GM12878 (cell line): ENCODE measurements around the gene ZNF566. TPM values are rescaled to one million over a fixed set of nuclear protein-coding genes. Genes with fewer than 3 reads are reported as not detected.
A peak's percentile ranks its signal among the peaks of the same experiment; 100 is the strongest.

Experiments
- ATF7 ChIP-seq: fragments of 450-650 bp; IDR thresholded peaks from 2 replicates; pipeline ENCODE4 v1.6.1; 2016; ENCODE audit warnings: low read depth, mild to moderate bottlenecking
- BRCA1 ChIP-seq: IDR thresholded peaks from 2 replicates; pipeline ENCODE4 v1.6.1; 2011; ENCODE audit warnings: low read depth, low read length, improper control_type of control experiment
- CBFB ChIP-seq: IDR thresholded peaks from 2 replicates; pipeline ENCODE4 v1.6.1; 2016; ENCODE audit warnings: antibody characterized with exemption, low read depth
- CHD2 ChIP-seq: IDR thresholded peaks from 2 replicates; pipeline ENCODE4 v1.6.1; 2011; ENCODE audit warnings: low read depth, low read length, improper control_type of control experiment, borderline replicate concordance
- EP300 ChIP-seq, 2 experiments: fragments of 150-350 bp in 1 of 2; IDR thresholded peaks; 2 replicates each; pipeline ENCODE4 v1.6.1; 2011 to 2012; ENCODE audit warnings: low read depth in 2 of 2, low read length in 2 of 2, borderline replicate concordance in 1 of 2, improper control_type of control experiment in 1 of 2, inconsistent platforms in 1 of 2; ENCODE audit not compliant: control insufficient read depth in 1 of 2
- ESRRA ChIP-seq: IDR thresholded peaks from 2 replicates; pipeline ENCODE4 v1.6.1; 2012; ENCODE audit warnings: mild to moderate bottlenecking, low read length, improper control_type of control experiment
- JUNB ChIP-seq: IDR thresholded peaks from 2 replicates; pipeline ENCODE4 v1.6.1; 2016; ENCODE audit warnings: antibody characterized with exemption, mild to moderate bottlenecking
- NBN ChIP-seq: fragments of 450-650 bp; IDR thresholded peaks from 2 replicates; pipeline ENCODE4 v1.6.1; 2016
- NFXL1 ChIP-seq: fragments of 450-650 bp; IDR thresholded peaks from 2 replicates; pipeline ENCODE4 v1.6.1; 2017; ENCODE audit warnings: antibody characterized with exemption, mild to moderate bottlenecking, borderline replicate concordance
- PAX5 ChIP-seq: IDR thresholded peaks from 2 replicates; pipeline ENCODE4 v1.6.1; 2011; ENCODE audit warnings: low read depth, low read length, borderline replicate concordance
- POLR2AphosphoS5 ChIP-seq: IDR thresholded peaks from 2 replicates; pipeline ENCODE4 v1.6.1; 2011; ENCODE audit warnings: mild to moderate bottlenecking, low read length, inconsistent platforms
- RCOR1 ChIP-seq: conservative IDR thresholded peaks from 2 replicates; pipeline ENCODE4 v1.6.1; 2012; ENCODE audit warnings: low read depth, low read length, improper control_type of control experiment
- RFX5 ChIP-seq: IDR thresholded peaks from 2 replicates; pipeline ENCODE4 v1.6.1; 2011; ENCODE audit warnings: low read depth, low read length, improper control_type of control experiment
- SMAD1 ChIP-seq: fragments of 450-650 bp; IDR thresholded peaks from 2 replicates; pipeline ENCODE4 v1.6.1; 2018; ENCODE audit warnings: mild to moderate bottlenecking, low read depth; ENCODE audit not compliant: partially characterized antibody
- SMAD5 ChIP-seq: IDR thresholded peaks from 2 replicates; pipeline ENCODE4 v1.6.1; 2016; ENCODE audit warnings: antibody characterized with exemption, low read depth
- STAT1 ChIP-seq: fragments of 450-650 bp; conservative IDR thresholded peaks from 2 replicates; pipeline ENCODE4 v1.6.1; 2014; ENCODE audit warnings: antibody characterized with exemption, mild to moderate bottlenecking
- TCF12 ChIP-seq: IDR thresholded peaks from 2 replicates; pipeline ENCODE4 v1.6.1; 2011; ENCODE audit warnings: low read depth, mild to moderate bottlenecking, low read length
- TCF3 ChIP-seq: IDR thresholded peaks from 2 replicates; pipeline ENCODE4 v1.6.1; 2012; ENCODE audit warnings: low read depth, mild to moderate bottlenecking, low read length, borderline replicate concordance; ENCODE audit not compliant: insufficient read depth
- polyA plus RNA-seq, 11 experiments: library from polyadenylated mRNA; depleted of rRNA in 4 of 11; unstranded in 6 of 11; stranded (reverse) in 5 of 11; fragments of >200 nt; fragmentation: Nextera tagmentation in 4 of 11; fragmentation: Illumina TruSeq in 1 of 11; extraction: Ambion mirVana in 4 of 11; extraction: Trizol in 1 of 11; gene quantifications; 1 replicate in 1 of 11; 2 replicates in 10 of 11; pipeline versions ENCODE4 v1.2.1 to v1.2.3, GENCODE V29; 2011 to 2016; ENCODE audit warnings: inconsistent platforms in 2 of 11, missing spikeins in 2 of 11, low read depth in 1 of 11
- total RNA-seq, 4 experiments: library from RNA; depleted of rRNA in 3 of 4; stranded (reverse); fragments of >200 nt in 3 of 4; fragmentation: Illumina TruSeq in 1 of 4; extraction: Trizol in 1 of 4; gene quantifications; 2 replicates each; pipeline versions ENCODE4 v1.2.1 to v1.2.3, GENCODE V29; 2013 to 2021
- TF ChIP-seq, protein P1 (sequence below): IDR thresholded peaks from 2 replicates; pipeline ENCODE4 v1.6.1; 2012; ENCODE audit warnings: low read depth, low read length, improper control_type of control experiment
- TF ChIP-seq, protein P2 (sequence below): fragments of 450-650 bp; IDR thresholded peaks from 2 replicates; pipeline ENCODE4 v1.6.1; 2016; ENCODE audit warnings: mild to moderate bottlenecking
- TF ChIP-seq, protein P3 (sequence below): IDR thresholded peaks from 2 replicates; pipeline ENCODE4 v1.6.1; 2012; ENCODE audit warnings: low read depth, low read length, improper control_type of control experiment
- TF ChIP-seq, protein P4 (sequence below): fragments of 450-650 bp; IDR thresholded peaks from 2 replicates; pipeline ENCODE4 v1.6.1; 2014; ENCODE audit warnings: mild to moderate bottlenecking
- TF ChIP-seq, protein P5 (sequence below): fragments of 450-650 bp; formaldehyde crosslinking; IDR thresholded peaks from 2 replicates; pipeline ENCODE4 v1.4.0; 2020; ENCODE audit warnings: mild to moderate bottlenecking, moderate library complexity

Gene ZNF566
- total and polyA plus RNA-seq, 10 of the 15 experiments (the other 5 are each of a cell fraction or from before 2014, with no cell fraction given), result 2.5 to 5.8 (median 3.9) TPM

DNA sequence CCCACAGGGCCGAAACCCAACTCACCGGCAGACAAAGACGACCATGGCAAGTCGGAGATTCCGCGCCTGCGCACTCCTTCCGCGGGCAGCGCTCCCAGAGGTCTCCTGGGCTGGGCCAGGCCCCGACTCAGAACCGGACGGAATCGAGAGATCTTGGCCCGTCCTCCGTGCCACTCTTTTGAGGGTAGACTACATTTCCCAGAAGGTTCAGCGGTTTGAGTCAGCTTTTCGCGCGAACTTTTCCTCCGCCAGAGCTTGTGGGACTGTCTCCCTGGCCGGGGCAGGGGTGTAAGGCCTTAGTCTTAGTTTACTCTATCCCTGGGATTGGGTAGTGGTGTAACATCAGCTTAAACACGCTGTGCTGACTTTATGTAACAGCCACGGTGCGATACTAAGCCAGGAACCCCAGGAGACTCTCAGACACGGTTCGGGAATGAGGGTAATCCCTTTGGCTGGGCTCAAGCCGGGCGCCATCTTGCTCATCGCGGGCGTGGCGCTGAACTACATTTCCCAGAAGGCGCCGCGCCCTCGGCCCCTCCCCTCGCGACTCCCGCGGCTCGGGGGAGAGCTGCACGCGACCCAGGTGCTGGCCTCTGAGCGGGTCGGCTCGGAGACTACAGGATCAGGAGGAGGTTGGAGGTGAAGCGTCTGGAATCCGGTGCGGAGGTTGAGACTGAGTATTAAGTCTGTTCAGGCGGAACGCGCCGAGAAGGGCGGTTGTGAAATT lies 39.0 kb upstream of the ZNF566 start, which contains the start of gene ZNF260 (continued):
- TF ChIP-seq, protein P1, sequence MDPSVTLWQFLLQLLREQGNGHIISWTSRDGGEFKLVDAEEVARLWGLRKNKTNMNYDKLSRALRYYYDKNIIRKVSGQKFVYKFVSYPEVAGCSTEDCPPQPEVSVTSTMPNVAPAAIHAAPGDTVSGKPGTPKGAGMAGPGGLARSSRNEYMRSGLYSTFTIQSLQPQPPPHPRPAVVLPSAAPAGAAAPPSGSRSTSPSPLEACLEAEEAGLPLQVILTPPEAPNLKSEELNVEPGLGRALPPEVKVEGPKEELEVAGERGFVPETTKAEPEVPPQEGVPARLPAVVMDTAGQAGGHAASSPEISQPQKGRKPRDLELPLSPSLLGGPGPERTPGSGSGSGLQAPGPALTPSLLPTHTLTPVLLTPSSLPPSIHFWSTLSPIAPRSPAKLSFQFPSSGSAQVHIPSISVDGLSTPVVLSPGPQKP, result 0 out of 2 replicates have a peak, but pooled peaks have one; percentile 16
- TF ChIP-seq, protein P2, sequence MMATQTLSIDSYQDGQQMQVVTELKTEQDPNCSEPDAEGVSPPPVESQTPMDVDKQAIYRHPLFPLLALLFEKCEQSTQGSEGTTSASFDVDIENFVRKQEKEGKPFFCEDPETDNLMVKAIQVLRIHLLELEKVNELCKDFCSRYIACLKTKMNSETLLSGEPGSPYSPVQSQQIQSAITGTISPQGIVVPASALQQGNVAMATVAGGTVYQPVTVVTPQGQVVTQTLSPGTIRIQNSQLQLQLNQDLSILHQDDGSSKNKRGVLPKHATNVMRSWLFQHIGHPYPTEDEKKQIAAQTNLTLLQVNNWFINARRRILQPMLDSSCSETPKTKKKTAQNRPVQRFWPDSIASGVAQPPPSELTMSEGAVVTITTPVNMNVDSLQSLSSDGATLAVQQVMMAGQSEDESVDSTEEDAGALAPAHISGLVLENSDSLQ, result peak; percentile 67
- TF ChIP-seq STAT1, result no peak
- TF ChIP-seq CHD2, result peak; percentile 49
- TF ChIP-seq EP300 (IDR thresholded peaks at IDR 0.05; ENCODE audit: borderline replicate concordance in 1 of 2, control insufficient read depth in 1 of 2, low read depth in 2 of 2, low read length in 2 of 2), result peak in 1 of 2 experiments; percentile 18; a peak in 1 of 4 replicates
- TF ChIP-seq TCF12, result no peak
- TF ChIP-seq RFX5, result no peak
- TF ChIP-seq JUNB, result no peak
- no peak for TF ChIP-seq RCOR1
- TF ChIP-seq, protein P3, sequence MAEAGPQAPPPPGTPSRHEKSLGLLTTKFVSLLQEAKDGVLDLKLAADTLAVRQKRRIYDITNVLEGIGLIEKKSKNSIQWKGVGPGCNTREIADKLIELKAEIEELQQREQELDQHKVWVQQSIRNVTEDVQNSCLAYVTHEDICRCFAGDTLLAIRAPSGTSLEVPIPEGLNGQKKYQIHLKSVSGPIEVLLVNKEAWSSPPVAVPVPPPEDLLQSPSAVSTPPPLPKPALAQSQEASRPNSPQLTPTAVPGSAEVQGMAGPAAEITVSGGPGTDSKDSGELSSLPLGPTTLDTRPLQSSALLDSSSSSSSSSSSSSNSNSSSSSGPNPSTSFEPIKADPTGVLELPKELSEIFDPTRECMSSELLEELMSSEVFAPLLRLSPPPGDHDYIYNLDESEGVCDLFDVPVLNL, result 0 out of 2 replicates have a peak, but pooled peaks have one; percentile 45
- no peak for TF ChIP-seq SMAD1
- no peak for TF ChIP-seq PAX5
- TF ChIP-seq, protein P4, sequence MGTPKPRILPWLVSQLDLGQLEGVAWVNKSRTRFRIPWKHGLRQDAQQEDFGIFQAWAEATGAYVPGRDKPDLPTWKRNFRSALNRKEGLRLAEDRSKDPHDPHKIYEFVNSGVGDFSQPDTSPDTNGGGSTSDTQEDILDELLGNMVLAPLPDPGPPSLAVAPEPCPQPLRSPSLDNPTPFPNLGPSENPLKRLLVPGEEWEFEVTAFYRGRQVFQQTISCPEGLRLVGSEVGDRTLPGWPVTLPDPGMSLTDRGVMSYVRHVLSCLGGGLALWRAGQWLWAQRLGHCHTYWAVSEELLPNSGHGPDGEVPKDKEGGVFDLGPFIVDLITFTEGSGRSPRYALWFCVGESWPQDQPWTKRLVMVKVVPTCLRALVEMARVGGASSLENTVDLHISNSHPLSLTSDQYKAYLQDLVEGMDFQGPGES, result no peak
- no peak for TF ChIP-seq NFXL1
- TF ChIP-seq ATF7, result no peak
- peak; percentile 88 for TF ChIP-seq SMAD5
- TF ChIP-seq NBN, result peak; percentile 59
- TF ChIP-seq ESRRA, result no peak
- TF ChIP-seq CBFB, result no peak
- TF ChIP-seq, protein P5, sequence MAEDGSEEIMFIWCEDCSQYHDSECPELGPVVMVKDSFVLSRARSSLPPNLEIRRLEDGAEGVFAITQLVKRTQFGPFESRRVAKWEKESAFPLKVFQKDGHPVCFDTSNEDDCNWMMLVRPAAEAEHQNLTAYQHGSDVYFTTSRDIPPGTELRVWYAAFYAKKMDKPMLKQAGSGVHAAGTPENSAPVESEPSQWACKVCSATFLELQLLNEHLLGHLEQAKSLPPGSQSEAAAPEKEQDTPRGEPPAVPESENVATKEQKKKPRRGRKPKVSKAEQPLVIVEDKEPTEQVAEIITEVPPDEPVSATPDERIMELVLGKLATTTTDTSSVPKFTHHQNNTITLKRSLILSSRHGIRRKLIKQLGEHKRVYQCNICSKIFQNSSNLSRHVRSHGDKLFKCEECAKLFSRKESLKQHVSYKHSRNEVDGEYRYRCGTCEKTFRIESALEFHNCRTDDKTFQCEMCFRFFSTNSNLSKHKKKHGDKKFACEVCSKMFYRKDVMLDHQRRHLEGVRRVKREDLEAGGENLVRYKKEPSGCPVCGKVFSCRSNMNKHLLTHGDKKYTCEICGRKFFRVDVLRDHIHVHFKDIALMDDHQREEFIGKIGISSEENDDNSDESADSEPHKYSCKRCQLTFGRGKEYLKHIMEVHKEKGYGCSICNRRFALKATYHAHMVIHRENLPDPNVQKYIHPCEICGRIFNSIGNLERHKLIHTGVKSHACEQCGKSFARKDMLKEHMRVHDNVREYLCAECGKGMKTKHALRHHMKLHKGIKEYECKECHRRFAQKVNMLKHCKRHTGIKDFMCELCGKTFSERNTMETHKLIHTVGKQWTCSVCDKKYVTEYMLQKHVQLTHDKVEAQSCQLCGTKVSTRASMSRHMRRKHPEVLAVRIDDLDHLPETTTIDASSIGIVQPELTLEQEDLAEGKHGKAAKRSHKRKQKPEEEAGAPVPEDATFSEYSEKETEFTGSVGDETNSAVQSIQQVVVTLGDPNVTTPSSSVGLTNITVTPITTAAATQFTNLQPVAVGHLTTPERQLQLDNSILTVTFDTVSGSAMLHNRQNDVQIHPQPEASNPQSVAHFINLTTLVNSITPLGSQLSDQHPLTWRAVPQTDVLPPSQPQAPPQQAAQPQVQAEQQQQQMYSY (CRISPR knock-in tag), result no peak
- 0 out of 2 replicates have a peak, but pooled peaks have one; percentile 31 for TF ChIP-seq BRCA1
- TF ChIP-seq POLR2AphosphoS5, result peak; percentile 81
- TF ChIP-seq TCF3, result peak; percentile 32; the same call in 1 of the 2 replicates
